OCI-LY1 (cell line): ENCODE data around the gene IL26.

Experiments
- H2AFZ ChIP-seq: fragments of 200-600 bp; sonication (generic), shearing (Covaris generic); 2 replicates; pipeline ENCODE4 v1.6.0; 2014; ENCODE audit warnings: antibody characterized with exemption, mild to moderate bottlenecking, low read length
- H3F3A ChIP-seq: fragments of 200-600 bp; sonication (generic), shearing (Covaris generic); 2 replicates; pipeline ENCODE4 v1.6.0; 2014; ENCODE audit warnings: mild to moderate bottlenecking, antibody characterized with exemption, low read length, moderate library complexity; ENCODE audit not compliant: insufficient read depth
- H3K27ac ChIP-seq: fragments of 200-600 bp; sonication (generic); 2 replicates; pipeline ENCODE4 v1.5.1; 2014; ENCODE audit warnings: low read length, mixed run types, mild to moderate bottlenecking, low read depth; ENCODE audit not compliant: poor library complexity, severe bottlenecking
- H3K27me3 ChIP-seq: fragments of 200-600 bp; sonication (generic); 2 replicates; pipeline ENCODE4 v1.6.0; 2014; ENCODE audit warnings: antibody characterized with exemption, mild to moderate bottlenecking, low read length, moderate library complexity; ENCODE audit not compliant: insufficient read depth
- H3K36me3 ChIP-seq: fragments of 200-600 bp; sonication (generic); 2 replicates; pipeline ENCODE4 v1.6.1; 2014; ENCODE audit warnings: mild to moderate bottlenecking, antibody characterized with exemption, low read length, moderate library complexity, mixed read lengths; ENCODE audit not compliant: insufficient read depth
- H3K4me1 ChIP-seq: fragments of 200-600 bp; sonication (generic); 2 replicates; pipeline ENCODE4 v1.5.1; 2014; ENCODE audit warnings: mild to moderate bottlenecking, low read length, moderate library complexity; ENCODE audit not compliant: insufficient read depth, severe bottlenecking
- H3K4me2 ChIP-seq: fragments of 200-600 bp; sonication (generic), shearing (Covaris generic); 2 replicates; pipeline ENCODE4 v1.6.1; 2014; ENCODE audit warnings: low read length
- H3K4me3 ChIP-seq: fragments of 200-600 bp; sonication (generic); 2 replicates; pipeline ENCODE4 v1.5.1; 2014; ENCODE audit warnings: low read length, low read depth, mild to moderate bottlenecking, mixed read lengths; ENCODE audit not compliant: poor library complexity, severe bottlenecking
- H3K79me2 ChIP-seq: fragments of 200-600 bp; shearing (Covaris generic); 2 replicates; pipeline ENCODE4 v1.6.1; 2016; ENCODE audit warnings: mixed run types, low read length, mixed read lengths; ENCODE audit not compliant: insufficient read depth
- H3K9ac ChIP-seq: fragments of 200-600 bp; sonication (generic), shearing (Covaris generic); 2 replicates; pipeline ENCODE4 v1.6.1; 2014; ENCODE audit warnings: mild to moderate bottlenecking, low read length, mixed read lengths
- H3K9me2 ChIP-seq: fragments of 200-600 bp; sonication (generic), shearing (Covaris generic); 2 replicates; pipeline ENCODE4 v1.6.1; 2014; ENCODE audit warnings: low read depth, mild to moderate bottlenecking, low read length, mixed read lengths
- H3K9me3 ChIP-seq: fragments of 200-600 bp; shearing (Covaris generic); 2 replicates; pipeline ENCODE4 v1.6.1; 2014; ENCODE audit warnings: low read length, mixed read lengths
- H4K20me1 ChIP-seq: fragments of 200-600 bp; sonication (generic), shearing (Covaris generic); 2 replicates; pipeline ENCODE4 v1.6.0; 2016; ENCODE audit warnings: mild to moderate bottlenecking, low read length; ENCODE audit not compliant: insufficient read depth
- EZH2 ChIP-seq: fragments of 200-600 bp; sonication (generic), shearing (Covaris generic); IDR thresholded peaks from 2 replicates; pipeline ENCODE4 v1.8.0; 2017; ENCODE audit warnings: borderline replicate concordance, mixed run types, mild to moderate bottlenecking, antibody characterized with exemption, low read length, moderate library complexity, mixed read lengths
- TF ChIP-seq, protein P1 (sequence below): fragments of 200-600 bp; sonication (generic), shearing (Covaris generic); IDR thresholded peaks from 2 replicates; pipeline ENCODE4 v1.5.1; 2017; ENCODE audit warnings: mild to moderate bottlenecking, antibody characterized with exemption, low read length, moderate library complexity, mixed read lengths

The IL26 gene

DNA sequence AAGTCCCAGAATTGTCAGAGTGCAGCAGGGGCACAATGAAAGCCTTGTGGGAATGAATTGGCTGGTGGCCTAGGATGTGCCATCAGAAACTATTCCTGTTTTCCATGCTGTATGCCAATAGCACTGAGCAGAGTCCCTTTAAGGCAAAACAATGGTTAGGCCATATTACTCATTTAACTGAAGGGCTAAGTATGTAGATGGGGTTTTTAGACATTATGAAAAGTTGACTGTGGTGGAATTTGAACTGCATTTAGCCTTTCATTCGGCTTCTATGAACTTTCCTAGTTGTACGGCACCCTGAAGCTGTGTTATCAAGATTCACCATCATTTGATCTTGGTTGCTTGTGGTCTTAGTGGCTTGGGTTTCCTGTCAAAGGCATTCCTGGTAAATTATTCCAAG lies 24.8 kb downstream of the IL26 start:
- Histone ChIP-seq H3K9me3 (no peaks in the 10 kb centered on the region), H3K9ac (no peak overlapping the region), H3K4me3 (no peak overlapping the region), H2AFZ (no peak overlapping the region), H3K9me2 (no peaks in the 10 kb centered on the region), H3K4me1 (no peaks in the 10 kb centered on the region), H3K36me3 (no peaks in the 10 kb centered on the region), H3K4me2 (no peak overlapping the region), H3K27me3 (no peaks in the 10 kb centered on the region), H4K20me1 (no peaks in the 10 kb centered on the region), H3F3A (no peaks in the 10 kb centered on the region), H3K27ac (no peak overlapping the region), H3K79me2 (no peaks in the 10 kb centered on the region)
- TF ChIP-seq, protein P1, sequence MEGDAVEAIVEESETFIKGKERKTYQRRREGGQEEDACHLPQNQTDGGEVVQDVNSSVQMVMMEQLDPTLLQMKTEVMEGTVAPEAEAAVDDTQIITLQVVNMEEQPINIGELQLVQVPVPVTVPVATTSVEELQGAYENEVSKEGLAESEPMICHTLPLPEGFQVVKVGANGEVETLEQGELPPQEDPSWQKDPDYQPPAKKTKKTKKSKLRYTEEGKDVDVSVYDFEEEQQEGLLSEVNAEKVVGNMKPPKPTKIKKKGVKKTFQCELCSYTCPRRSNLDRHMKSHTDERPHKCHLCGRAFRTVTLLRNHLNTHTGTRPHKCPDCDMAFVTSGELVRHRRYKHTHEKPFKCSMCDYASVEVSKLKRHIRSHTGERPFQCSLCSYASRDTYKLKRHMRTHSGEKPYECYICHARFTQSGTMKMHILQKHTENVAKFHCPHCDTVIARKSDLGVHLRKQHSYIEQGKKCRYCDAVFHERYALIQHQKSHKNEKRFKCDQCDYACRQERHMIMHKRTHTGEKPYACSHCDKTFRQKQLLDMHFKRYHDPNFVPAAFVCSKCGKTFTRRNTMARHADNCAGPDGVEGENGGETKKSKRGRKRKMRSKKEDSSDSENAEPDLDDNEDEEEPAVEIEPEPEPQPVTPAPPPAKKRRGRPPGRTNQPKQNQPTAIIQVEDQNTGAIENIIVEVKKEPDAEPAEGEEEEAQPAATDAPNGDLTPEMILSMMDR, result no peak
- TF ChIP-seq EZH2, result no peak

DNA sequence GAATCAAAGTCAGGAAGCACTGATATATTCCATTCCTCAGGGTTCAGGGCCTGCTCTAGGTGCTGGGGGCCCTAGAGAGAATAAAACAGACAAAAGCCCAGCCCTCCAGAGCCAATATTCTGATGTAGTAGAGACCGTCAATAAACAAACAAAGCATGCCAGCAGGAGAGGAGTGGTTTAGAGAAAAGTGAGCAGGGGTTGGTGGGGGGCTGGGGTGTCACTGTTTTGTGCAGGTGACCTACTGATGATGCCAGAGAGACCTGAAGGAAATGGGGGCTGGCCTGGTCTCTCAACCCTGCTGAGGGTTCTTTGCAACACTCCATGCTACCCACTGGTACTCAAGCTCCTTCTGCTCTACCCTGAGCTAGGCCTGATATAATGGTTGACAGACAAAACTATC lies 26.5 kb downstream of the IL26 start:
- no peak for TF ChIP-seq EZH2
- TF ChIP-seq, protein P1, result no peak
- no peaks in the 10 kb centered on the region for H3K27me3 ChIP-seq
- H3K9me3 ChIP-seq, result no peaks in the 10 kb centered on the region
- no peaks in the 10 kb centered on the region for H3K79me2 ChIP-seq
- no peak overlapping the region for H3K4me3 ChIP-seq
- no peaks in the 10 kb centered on the region for H3K9me2 ChIP-seq
- no peak overlapping the region for H3K27ac ChIP-seq
- no peak overlapping the region for H3K4me2 ChIP-seq
- no peaks in the 10 kb centered on the region for H4K20me1 ChIP-seq
- H3F3A ChIP-seq, result no peaks in the 10 kb centered on the region
- no peak overlapping the region for H2AFZ ChIP-seq
- H3K9ac ChIP-seq, result no peak overlapping the region
- no peaks in the 10 kb centered on the region for H3K4me1 ChIP-seq
- no peaks in the 10 kb centered on the region for H3K36me3 ChIP-seq

DNA sequence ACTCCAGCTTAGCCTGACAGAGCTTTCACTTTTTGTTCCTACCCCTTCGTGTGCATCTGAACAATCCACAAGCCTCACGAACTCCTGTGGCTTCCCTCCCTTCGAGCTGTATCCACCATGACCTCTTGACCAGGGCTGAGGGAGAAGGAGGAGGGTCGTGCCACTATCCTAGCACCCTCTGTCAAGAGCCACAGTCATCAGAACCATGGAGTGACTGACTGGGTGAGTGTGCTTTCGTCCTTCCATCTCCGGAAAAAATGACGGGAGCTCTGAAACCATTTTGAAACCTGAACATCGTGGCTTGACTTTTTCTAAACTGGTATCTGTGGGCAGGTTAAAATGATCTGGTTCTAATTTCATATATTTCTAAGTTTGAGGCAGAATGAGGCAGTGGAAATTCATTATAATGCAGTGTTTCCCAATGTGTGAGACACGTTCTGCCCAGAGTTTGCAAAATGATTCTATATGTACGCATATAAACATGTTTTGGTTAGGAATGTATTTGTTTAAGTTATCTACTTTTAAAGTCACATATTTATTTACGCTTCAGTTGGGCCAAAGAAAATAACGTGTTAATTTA lies 27.0 kb downstream of the IL26 start:
- H3K27ac ChIP-seq, result no peak overlapping the region
- H4K20me1 ChIP-seq, result no peaks in the 10 kb centered on the region
- H3K36me3 ChIP-seq, result no peaks in the 10 kb centered on the region
- H3K4me3 ChIP-seq, result no peak overlapping the region
- H3K4me1 ChIP-seq, result no peaks in the 10 kb centered on the region
- no peaks in the 10 kb centered on the region for H3K9me3 ChIP-seq
- H3K79me2 ChIP-seq, result no peaks in the 10 kb centered on the region
- no peaks in the 10 kb centered on the region for H3K27me3 ChIP-seq
- H3K9me2 ChIP-seq, result no peaks in the 10 kb centered on the region
- H3F3A ChIP-seq, result no peaks in the 10 kb centered on the region
- no peak overlapping the region for H2AFZ ChIP-seq
- H3K9ac ChIP-seq, result no peak overlapping the region
- TF ChIP-seq, protein P1, result no peak
- TF ChIP-seq EZH2, result no peak
- no peak overlapping the region for H3K4me2 ChIP-seq
